KOPT-K1 (cell line): ENCODE results near the gene SLC1A6.
"Not testable (repeated sequence)": the region's sequence is repeated elsewhere in the genome, so short reads cannot be mapped to it uniquely, and the experiment has no call there.

Experiments used
- H3K27ac ChIP-seq: fragments of 200-600 bp; sonication (generic); 2 replicates; pipeline ENCODE4 v1.5.1; 2016; ENCODE audit warnings: antibody characterized with exemption, mild to moderate bottlenecking, low read depth, low read length; ENCODE audit not compliant: poor library complexity, severe bottlenecking
- H3K36me3 ChIP-seq: fragments of 200-600 bp; sonication (generic); 2 replicates; pipeline ENCODE4 v1.5.1; 2017; ENCODE audit warnings: antibody characterized with exemption, mild to moderate bottlenecking, low read length, moderate library complexity; ENCODE audit not compliant: insufficient read depth
- H3K9me3 ChIP-seq: fragments of 200-600 bp; sonication (generic); 2 replicates; pipeline ENCODE4 v1.5.1; 2017; ENCODE audit warnings: antibody characterized with exemption, low read length, mild to moderate bottlenecking; ENCODE audit not compliant: insufficient read depth, poor library complexity, severe bottlenecking

The SLC1A6 gene

GRCh38 chr19:14979476-14980255 is at the start of gene SLC1A6:
SLC1A6 (minus strand) TSS chr19:14979864; CDS start chr19:14972910, 6,954 bp downstream.
- H3K9me3 ChIP-seq, result no peaks in the 10 kb centered on the region
- H3K27ac ChIP-seq, result no peak within 1 kb of the TSS
- no peaks in the 10 kb centered on the region for H3K36me3 ChIP-seq

GRCh38 chr19:15028490-15028889 is 48.8 kb upstream of the SLC1A6 start:
- Histone ChIP-seq H3K9me3 (no peaks in the 10 kb centered on the region), H3K36me3 (no peaks in the 10 kb centered on the region), H3K27ac (no peak overlapping the region)

- Histone ChIP-seq H3K9me3 (no peaks in the 10 kb centered on the region), H3K36me3 (no peaks in the 10 kb centered on the region), H3K27ac (no peak overlapping the region)
These were observed 45.6 kb upstream of the SLC1A6 start for GRCh38 chr19:15025217-15025616.

DNA sequence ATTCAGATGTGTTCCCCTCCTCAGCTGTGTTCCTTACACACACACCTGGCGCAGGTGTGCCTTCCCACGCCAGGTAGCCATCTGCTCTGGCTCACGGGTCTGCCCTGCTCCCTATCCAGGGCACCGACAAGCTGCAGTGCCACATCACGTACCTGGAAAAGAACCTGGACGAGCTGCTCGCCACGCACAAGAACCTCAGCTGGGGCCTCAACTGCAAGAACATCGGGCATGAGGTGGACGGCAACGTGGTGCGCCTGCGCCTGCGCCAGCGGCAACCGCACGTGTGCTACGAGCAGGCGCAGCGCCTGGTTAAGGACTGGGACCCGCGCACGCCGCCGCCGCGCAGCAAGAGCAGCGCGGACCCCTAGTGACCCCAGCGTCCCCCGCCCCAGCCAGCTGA is 43.1 kb upstream of the SLC1A6 start:
- Histone ChIP-seq H3K9me3 (no peaks in the 10 kb centered on the region), H3K27ac (no peak overlapping the region), H3K36me3 (no peaks in the 10 kb centered on the region)

- H3K36me3 ChIP-seq, result no peaks in the 10 kb centered on the region
- H3K9me3 ChIP-seq, result no peaks in the 10 kb centered on the region
- H3K27ac ChIP-seq, result no peak overlapping the region
These were observed 41.8 kb upstream of the SLC1A6 start for GRCh38 chr19:15021286-15022007.

DNA sequence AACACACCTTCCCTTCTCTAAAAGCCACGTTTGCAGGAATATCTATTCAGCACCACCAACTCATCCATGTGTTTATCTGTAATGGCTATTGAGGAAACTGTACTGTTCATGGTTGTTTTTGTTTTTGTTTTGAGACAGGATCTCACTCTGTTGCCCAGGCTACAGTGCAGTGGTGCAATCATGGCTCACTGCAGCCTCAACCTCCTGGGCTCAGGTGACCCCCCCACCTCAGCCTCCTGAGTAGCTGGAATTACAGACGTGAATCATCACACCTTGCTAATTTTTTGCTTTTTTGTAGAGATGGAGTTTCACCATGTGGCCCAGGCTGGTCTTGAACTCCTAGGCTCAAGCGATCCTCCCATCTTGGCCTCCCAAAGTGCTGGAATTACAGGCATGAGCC is 39.2 kb upstream of the SLC1A6 start:
- H3K27ac ChIP-seq, H3K36me3 ChIP-seq, H3K9me3 ChIP-seq: not testable (repeated sequence)

GRCh38 chr19:15015946-15016542 is 36.4 kb upstream of the SLC1A6 start:
- H3K36me3 ChIP-seq, result no peaks in the 10 kb centered on the region
- H3K9me3 ChIP-seq, result no peaks in the 10 kb centered on the region
- no peak overlapping the region for H3K27ac ChIP-seq

- no peaks in the 10 kb centered on the region for H3K36me3 ChIP-seq
- no peaks in the 10 kb centered on the region for H3K9me3 ChIP-seq
- no peak overlapping the region for H3K27ac ChIP-seq
These were observed 34.9 kb upstream of the SLC1A6 start for GRCh38 chr19:15014579-15014978.

GRCh38 chr19:15010501-15011300 is 31.0 kb upstream of the SLC1A6 start:
- no peaks in the 10 kb centered on the region for H3K9me3 ChIP-seq
- no peaks in the 10 kb centered on the region for H3K36me3 ChIP-seq
- H3K27ac ChIP-seq, result no peak overlapping the region

GRCh38 chr19:15008308-15008707 is 28.6 kb upstream of the SLC1A6 start:
- H3K9me3 ChIP-seq, result no peaks in the 10 kb centered on the region
- no peak overlapping the region for H3K27ac ChIP-seq
- no peaks in the 10 kb centered on the region for H3K36me3 ChIP-seq

DNA sequence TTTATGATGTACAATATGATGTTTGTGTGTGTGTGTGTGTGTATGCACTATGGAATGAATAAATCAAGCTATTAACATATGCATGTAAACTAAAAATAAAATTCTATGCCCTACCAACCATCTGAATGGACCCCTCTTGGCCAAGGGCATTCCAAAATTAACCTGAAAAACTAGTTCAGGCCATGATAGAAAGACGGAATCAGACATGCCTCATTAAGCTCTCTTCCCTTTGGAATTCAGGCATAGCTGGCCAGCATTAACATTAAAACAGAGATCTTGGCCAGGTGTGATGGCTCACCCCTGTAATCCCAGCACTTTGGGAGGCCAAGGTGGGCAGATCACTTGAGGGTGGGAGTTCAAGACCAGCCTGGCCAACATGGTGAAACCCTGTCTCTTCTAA is 18.3 kb upstream of the SLC1A6 start:
- no peak overlapping the region for H3K27ac ChIP-seq
- H3K9me3 ChIP-seq, result no peaks in the 10 kb centered on the region
- no peaks in the 10 kb centered on the region for H3K36me3 ChIP-seq

GRCh38 chr19:14992780-14993179 is 13.1 kb upstream of the SLC1A6 start:
- Histone ChIP-seq H3K36me3 (no peaks in the 10 kb centered on the region), H3K27ac (no peak overlapping the region), H3K9me3 (no peaks in the 10 kb centered on the region)

- no peaks in the 10 kb centered on the region for H3K9me3 ChIP-seq
- no peaks in the 10 kb centered on the region for H3K36me3 ChIP-seq
- H3K27ac ChIP-seq, result no peak overlapping the region
These were observed 5.5 kb upstream of the SLC1A6 start for GRCh38 chr19:14985133-14985532.

DNA sequence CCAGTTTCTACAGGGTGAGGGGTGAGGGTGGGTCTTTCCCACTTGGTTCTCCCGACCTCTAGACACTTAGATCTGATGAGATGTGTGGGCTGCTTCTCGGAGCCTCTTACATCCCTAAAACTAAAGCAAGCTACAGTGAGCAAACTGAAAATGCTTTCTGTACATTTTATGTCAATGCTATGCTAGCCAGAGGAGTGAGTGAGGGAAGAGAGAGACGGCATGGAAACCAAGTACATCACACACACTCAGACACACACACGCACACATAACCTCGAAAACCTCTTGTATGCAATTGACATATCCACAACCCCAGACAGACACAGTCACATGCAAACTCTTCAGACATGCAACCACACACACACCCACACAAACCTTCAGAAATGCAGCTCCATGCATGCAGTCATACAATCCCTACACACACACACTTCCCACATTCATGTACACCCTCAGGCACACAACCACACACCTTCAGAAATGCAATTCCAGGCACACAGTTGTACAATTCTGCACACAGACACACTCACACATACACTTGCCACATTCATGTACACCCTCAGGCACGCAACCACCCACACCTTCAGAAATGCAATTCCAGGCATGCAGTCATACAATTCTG is 1.4 kb downstream of the SLC1A6 start:
- Histone ChIP-seq H3K36me3 (no peaks in the 10 kb centered on the region), H3K27ac (no peak overlapping the region), H3K9me3 (no peaks in the 10 kb centered on the region)
